Sigmoid colon (tissue), 4 donors: Measurements from ENCODE around the gene ABCA5.

Experiments
- POLR2AphosphoS5 ChIP-seq, 4 donors: sonication (generic); formaldehyde crosslinking; IDR thresholded peaks; one replicate each; pipeline ENCODE4 v1.6.1; 2017; ENCODE audit warnings: antibody characterized with exemption in 4 of 4
- TF ChIP-seq, protein P1 (sequence below), 4 experiments: fragments of 450-650 bp in 3 of 4; fragments of 200-600 bp in 1 of 4; IDR thresholded peaks; one replicate each; pipeline ENCODE4 v1.5.1; 2016 to 2019; ENCODE audit warnings: antibody characterized with exemption in 4 of 4, mild to moderate bottlenecking in 3 of 4, moderate library complexity in 2 of 4

DNA sequence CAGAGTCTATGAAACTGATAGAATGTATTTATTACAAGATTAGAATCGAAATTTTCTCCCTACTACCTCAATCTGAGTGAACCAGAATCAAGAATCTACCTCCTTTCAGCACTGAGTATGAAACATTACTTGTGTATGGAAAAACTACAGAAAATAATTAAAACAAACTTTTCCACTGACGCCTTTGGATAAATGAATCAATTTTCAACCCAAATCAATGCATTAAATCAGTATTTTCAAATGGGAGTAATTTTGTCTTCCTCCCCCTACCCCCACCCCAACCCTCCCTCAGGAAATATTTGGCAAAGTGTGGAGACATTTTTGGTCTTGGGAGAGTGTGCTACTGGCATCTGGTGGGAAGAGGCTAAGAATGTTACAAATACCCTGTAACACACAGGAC lies 90.5 kb downstream of the ABCA5 start:
- TF ChIP-seq, protein P1, sequence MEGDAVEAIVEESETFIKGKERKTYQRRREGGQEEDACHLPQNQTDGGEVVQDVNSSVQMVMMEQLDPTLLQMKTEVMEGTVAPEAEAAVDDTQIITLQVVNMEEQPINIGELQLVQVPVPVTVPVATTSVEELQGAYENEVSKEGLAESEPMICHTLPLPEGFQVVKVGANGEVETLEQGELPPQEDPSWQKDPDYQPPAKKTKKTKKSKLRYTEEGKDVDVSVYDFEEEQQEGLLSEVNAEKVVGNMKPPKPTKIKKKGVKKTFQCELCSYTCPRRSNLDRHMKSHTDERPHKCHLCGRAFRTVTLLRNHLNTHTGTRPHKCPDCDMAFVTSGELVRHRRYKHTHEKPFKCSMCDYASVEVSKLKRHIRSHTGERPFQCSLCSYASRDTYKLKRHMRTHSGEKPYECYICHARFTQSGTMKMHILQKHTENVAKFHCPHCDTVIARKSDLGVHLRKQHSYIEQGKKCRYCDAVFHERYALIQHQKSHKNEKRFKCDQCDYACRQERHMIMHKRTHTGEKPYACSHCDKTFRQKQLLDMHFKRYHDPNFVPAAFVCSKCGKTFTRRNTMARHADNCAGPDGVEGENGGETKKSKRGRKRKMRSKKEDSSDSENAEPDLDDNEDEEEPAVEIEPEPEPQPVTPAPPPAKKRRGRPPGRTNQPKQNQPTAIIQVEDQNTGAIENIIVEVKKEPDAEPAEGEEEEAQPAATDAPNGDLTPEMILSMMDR (IDR thresholded peaks at IDR 0.05) = no peak
- TF ChIP-seq POLR2AphosphoS5 (IDR thresholded peaks at IDR 0.05) = no peak
